H1 (cell line): ENCODE data around the gene TAS2R19. TPM values are rescaled to one million over a fixed set of nuclear protein-coding genes. Genes with fewer than 3 reads are reported as not detected.

Source experiments
- CTCF ChIA-PET: fragments of 300-600 bp; sonication (Branson Sonifier 250); formaldehyde crosslinking; loops from one replicate; lab custom pipeline; 2021; ENCODE audit not compliant: partially characterized antibody; lab: Charles Lee
- POLR2A ChIA-PET: fragments of 300-600 bp; sonication (Branson Sonifier 250); formaldehyde crosslinking; loops from one replicate; lab custom pipeline; 2021; ENCODE audit warnings: inconsistent platforms; ENCODE audit not compliant: partially characterized antibody; lab: Charles Lee
- DNase-seq, 2 experiments: peaks; one replicate each; pipeline versions ENCODE4 v3.0.0 to v3.0.0-alpha.2; 2010 to 2022; ENCODE audit warnings: low spot score in 2 of 2, low read depth in 1 of 2, mixed read lengths in 1 of 2
- FAIRE-seq: peaks from 2 replicates; lab custom pipeline; 2011; peaks lifted over from hg19 to GRCh38; lab: Jason Lieb, UNC
- H2AFZ ChIP-seq: 2 replicates; pipeline ENCODE4 v1.8.1; 2012; ENCODE audit warnings: low read length, inconsistent platforms
- H2AK5ac ChIP-seq: 2 replicates; pipeline ENCODE4 v1.6.1; 2013; ENCODE audit warnings: low read depth, low read length
- H2BK120ac ChIP-seq: replicated peaks from 2 replicates; pipeline ENCODE3; 2013; ENCODE audit warnings: low read depth, low read length, inconsistent platforms
- H2BK12ac ChIP-seq: 2 replicates; pipeline ENCODE4 v1.6.1; 2013; ENCODE audit warnings: low read depth, low read length
- H2BK15ac ChIP-seq: 2 replicates; pipeline ENCODE4 v1.6.1; 2013; ENCODE audit warnings: low read length
- H2BK20ac ChIP-seq: 2 replicates; pipeline ENCODE4 v1.6.1; 2013; ENCODE audit warnings: low read length
- H2BK5ac ChIP-seq: 2 replicates; pipeline ENCODE4 v1.6.1; 2013; ENCODE audit warnings: low read depth, low read length
- H3K14ac ChIP-seq: 2 replicates; pipeline ENCODE4 v1.6.1; 2013; ENCODE audit warnings: inconsistent platforms; ENCODE audit not compliant: insufficient read length
- H3K18ac ChIP-seq: 2 replicates; pipeline ENCODE4 v1.6.1; 2013; ENCODE audit warnings: low read length; ENCODE audit errors: extremely low read depth
- H3K23ac ChIP-seq: 2 replicates; pipeline ENCODE4 v1.6.1; 2013; ENCODE audit warnings: inconsistent platforms; ENCODE audit not compliant: insufficient read length
- H3K23me2 ChIP-seq: 2 replicates; pipeline ENCODE4 v1.6.1; 2013; ENCODE audit warnings: low read depth, low read length
- H3K27ac ChIP-seq: 2 replicates; pipeline ENCODE4 v1.6.1; 2011; ENCODE audit warnings: low read depth, low read length, inconsistent platforms
- H3K27me3 ChIP-seq, 4 experiments: replicated peaks in 1 of 4; 1 replicate in 1 of 4; 2 replicates in 3 of 4; pipeline versions ENCODE4 v1.6.1 to v1.8.1; 2011 to 2013; ENCODE audit warnings: low read length in 3 of 4, mild to moderate bottlenecking in 3 of 4, inconsistent platforms in 2 of 4, mixed read lengths in 2 of 4, moderate library complexity in 1 of 4; ENCODE audit not compliant: control insufficient read depth in 3 of 4, insufficient read depth in 3 of 4; ENCODE audit errors: extremely low read depth in 1 of 4
- H3K36me3 ChIP-seq, 4 experiments: 2 replicates each; pipeline versions ENCODE4 v1.6.1 to v1.8.1; 2011 to 2013; ENCODE audit warnings: mild to moderate bottlenecking in 4 of 4, low read length in 3 of 4, moderate library complexity in 2 of 4, control low read depth in 1 of 4, inconsistent platforms in 1 of 4; ENCODE audit not compliant: insufficient read depth in 4 of 4, control insufficient read depth in 2 of 4
- H3K4ac ChIP-seq: replicated peaks from 2 replicates; pipeline ENCODE3; 2013; ENCODE audit warnings: low read length, low read depth, mixed read lengths, inconsistent platforms; ENCODE audit not compliant: insufficient read length
- H3K4me1 ChIP-seq, 4 experiments: replicated peaks in 1 of 4; 1 replicate in 1 of 4; 2 replicates in 3 of 4; pipeline versions ENCODE4 v1.6.1 to v1.8.1; 2011 to 2013; ENCODE audit warnings: low read length in 3 of 4, inconsistent platforms in 2 of 4, mixed read lengths in 1 of 4; ENCODE audit not compliant: insufficient read depth in 4 of 4, control insufficient read depth in 3 of 4
- H3K4me2 ChIP-seq, 2 experiments: 2 replicates each; pipeline versions ENCODE4 v1.6.1 to v1.8.1; 2011 to 2013; ENCODE audit warnings: low read depth in 2 of 2, low read length in 2 of 2, control low read depth in 1 of 2, inconsistent platforms in 1 of 2, mild to moderate bottlenecking in 1 of 2; ENCODE audit not compliant: insufficient read depth in 1 of 2
- H3K4me3 ChIP-seq, 4 experiments: fragments of 200-600, 300-600 bp in 1 of 4; sonication (generic), shearing (Covaris generic), sonication (Bioruptor Twin) in 1 of 4; 2 replicates each; pipeline versions ENCODE4 v1.5.1 to v1.8.1; 2011 to 2016; ENCODE audit warnings: low read length in 4 of 4, low read depth in 3 of 4, control low read depth in 2 of 4, inconsistent platforms in 2 of 4, mild to moderate bottlenecking in 2 of 4, mixed read lengths in 1 of 4, moderate library complexity in 1 of 4; ENCODE audit not compliant: insufficient read depth in 2 of 4; ENCODE audit errors: extremely low read depth in 1 of 4
- H3K56ac ChIP-seq: replicated peaks from 2 replicates; pipeline ENCODE3; 2013; ENCODE audit warnings: low read depth, mild to moderate bottlenecking, mixed read lengths, low read length, inconsistent platforms; ENCODE audit not compliant: insufficient read length
- H3K79me1 ChIP-seq: 2 replicates; pipeline ENCODE4 v1.6.1; 2013; ENCODE audit warnings: low read depth, low read length, control low read depth
- H3K79me2 ChIP-seq, 2 experiments: 2 replicates each; pipeline versions ENCODE4 v1.6.1 to v1.8.1; 2012 to 2013; ENCODE audit warnings: low read length in 2 of 2, mild to moderate bottlenecking in 2 of 2, inconsistent platforms in 1 of 2; ENCODE audit not compliant: insufficient read depth in 2 of 2, control insufficient read depth in 1 of 2
- H3K9ac ChIP-seq, 4 experiments: replicated peaks in 1 of 4; 1 replicate in 1 of 4; 2 replicates in 3 of 4; pipeline versions ENCODE4 v1.6.1 to v1.8.1; 2011 to 2013; ENCODE audit warnings: low read depth in 3 of 4, low read length in 3 of 4, control low read depth in 2 of 4, mild to moderate bottlenecking in 2 of 4, moderate library complexity in 2 of 4, inconsistent platforms in 1 of 4; ENCODE audit errors: extremely low read depth in 1 of 4
- H3K9me3 ChIP-seq, 2 experiments: 2 replicates each; pipeline versions ENCODE4 v1.6.1 to v1.8.1; 2012 to 2013; ENCODE audit warnings: mild to moderate bottlenecking in 2 of 2, moderate library complexity in 2 of 2, control low read depth in 1 of 2, inconsistent platforms in 1 of 2, low read depth in 1 of 2, low read length in 1 of 2, mixed read lengths in 1 of 2; ENCODE audit not compliant: insufficient read depth in 2 of 2
- H4K20me1 ChIP-seq, 2 experiments: replicated peaks in 1 of 2; 2 replicates each; pipeline versions ENCODE3 to v1.8.1; 2011 to 2013; ENCODE audit warnings: inconsistent platforms in 2 of 2, low read length in 2 of 2, mild to moderate bottlenecking in 1 of 2; ENCODE audit not compliant: insufficient read depth in 2 of 2, control insufficient read depth in 1 of 2
- H4K5ac ChIP-seq: 2 replicates; pipeline ENCODE4 v1.6.1; 2013; ENCODE audit warnings: low read length, low read depth, mixed read lengths, inconsistent platforms; ENCODE audit not compliant: insufficient read length
- H4K8ac ChIP-seq: 2 replicates; pipeline ENCODE4 v1.8.0; 2013; ENCODE audit warnings: mild to moderate bottlenecking, moderate library complexity, low read length, inconsistent platforms; ENCODE audit not compliant: insufficient read depth; ENCODE audit errors: extremely low read depth
- H4K91ac ChIP-seq: replicated peaks from 2 replicates; pipeline ENCODE3; 2013; ENCODE audit warnings: low read length, mixed read lengths, inconsistent platforms; ENCODE audit not compliant: insufficient read length
- CEBPB ChIP-seq: IDR thresholded peaks from 2 replicates; pipeline ENCODE4 v1.6.1; 2012; ENCODE audit warnings: low read depth, low read length
- GTF2F1 ChIP-seq: IDR thresholded peaks from 2 replicates; pipeline ENCODE4 v1.6.1; 2012; ENCODE audit warnings: low read depth, low read length, improper control_type of control experiment, borderline replicate concordance
- RAD21 ChIP-seq, 2 experiments: IDR thresholded peaks in 1 of 2; conservative IDR thresholded peaks in 1 of 2; 2 replicates each; pipeline ENCODE4 v1.6.1; 2011; ENCODE audit warnings: low read depth in 2 of 2, low read length in 2 of 2, improper control_type of control experiment in 1 of 2, inconsistent platforms in 1 of 2, mild to moderate bottlenecking in 1 of 2, moderate library complexity in 1 of 2
- TAF7 ChIP-seq: optimal IDR thresholded peaks from 2 replicates; pipeline ENCODE3; 2011; ENCODE audit warnings: low read depth, mild to moderate bottlenecking, inconsistent platforms, low read length, moderate library complexity, borderline replicate concordance
- WGBS, 2 experiments: shearing (Covaris generic) in 1 of 2; methylation state at CpG; one replicate each; pipeline versions ENCODE4 v1.1.6 to v1.1.7; 2013 to 2015; ENCODE audit warnings: low lambda C conversion rate in 2 of 2, mixed read lengths in 2 of 2, inconsistent platforms in 1 of 2, low coverage in 1 of 2, missing lambda C conversion rate in 1 of 2; ENCODE audit not compliant: insufficient replicate concordance in 2 of 2, insufficient coverage in 1 of 2, insufficient read length in 1 of 2; ENCODE audit errors: extremely low coverage in 1 of 2, missing lambda C conversion rate in 1 of 2; 5-methylcytosine and 5-hydroxymethylcytosine counted together
- polyA plus RNA-seq, 7 experiments: library from polyadenylated mRNA; depleted of rRNA in 3 of 7; stranded (reverse) in 5 of 7; unstranded in 2 of 7; fragments of >200 nt in 5 of 7; fragments of 200-250 nt in 2 of 7; gene quantifications; 1 replicate in 5 of 7; 2 replicates in 1 of 7; 4 replicates in 1 of 7; pipeline versions ENCODE4 v1.2.1 to v1.2.3, GENCODE V29; 2011 to 2013; ENCODE audit warnings: missing spikeins in 2 of 7, mixed read lengths in 2 of 7
- total RNA-seq: library from RNA; stranded (reverse); fragmentation: NEBNext Ultra II Directional; extraction: Animal tissue kit (Norgen Biotek cat#: 25700); gene quantifications from 2 replicates; pipeline ENCODE4 v1.2.1, GENCODE V29; 2021

TAS2R19 gene
- total and polyA plus RNA-seq, 2 of the 8 experiments (the other 6 are each of a cell fraction or from before 2014, with no cell fraction given), result 0.97 to 0.99 TPM

DNA sequence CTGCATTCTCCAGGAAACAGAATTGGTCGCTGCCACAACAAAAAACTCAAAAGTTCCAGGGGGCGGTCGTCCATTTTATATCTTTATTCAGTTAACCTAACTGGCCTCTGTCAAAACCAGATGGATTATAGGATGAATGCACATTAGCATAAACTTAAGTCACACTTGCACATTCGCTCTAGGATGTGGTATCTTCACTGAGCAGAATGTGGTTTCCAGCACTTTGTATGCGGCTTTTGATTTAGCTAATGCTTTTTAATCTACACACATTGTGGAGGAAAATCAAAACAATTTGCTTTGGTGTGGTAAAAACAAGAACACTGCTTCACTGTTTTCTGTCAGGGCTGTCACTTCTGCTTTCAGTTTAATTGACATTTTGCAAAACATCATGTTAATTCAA lies 40.2 kb downstream of the TAS2R19 start:
- POLR2A ChIA-PET, result no interaction called here

More for the DNA sequence above, 40.2 kb downstream of the TAS2R19 start:
- H3K4me3 ChIP-seq, result no peak overlapping the region
- no peak overlapping the region for H3K18ac ChIP-seq
- TF ChIP-seq CEBPB, result no peak
- TF ChIP-seq TAF7, result no peak
- no peak for TF ChIP-seq GTF2F1
- no peak for TF ChIP-seq RAD21 (IDR thresholded peaks at IDR 0.05 in 1 of 2, conservative IDR thresholded peaks at IDR 0.05 in 1 of 2; ENCODE audit: low read depth in 2 of 2, low read length in 2 of 2)
- TF ChIP-seq, all 59 proteins: peak for 0
- Histone ChIP-seq H3K27ac (no peak overlapping the region), H3K27me3 (no peaks in the 10 kb centered on the region), H3K56ac (no peak overlapping the region), H3K23me2 (no peaks in the 10 kb centered on the region), H3K4ac (no peak overlapping the region), H2BK12ac (no peak overlapping the region), H3K79me2 (no peaks in the 10 kb centered on the region), H4K91ac (no peak overlapping the region), H3K36me3 (no peaks in the 10 kb centered on the region), H3K4me2 (no peak overlapping the region), H2BK120ac (no peak overlapping the region), H2BK15ac (no peak overlapping the region), H3K4me1 (no peaks in the 10 kb centered on the region), H3K9ac (no peak overlapping the region), H2BK5ac (no peak overlapping the region), H4K5ac (no peak overlapping the region), H3K79me1 (no peaks in the 10 kb centered on the region), H2AFZ (no peak overlapping the region), H3K9me3 (no peaks in the 10 kb centered on the region), H3K14ac (no peak overlapping the region), H3K23ac (no peak overlapping the region), H2BK20ac (no peak overlapping the region), H4K8ac (no peak overlapping the region), H2AK5ac (no peak overlapping the region), H4K20me1 (peaks cover 0 to 2% of the 10 kb centered on the region in 2 experiments)
- 95% methylated on average over 5 of the region's 5 CpGs; no CpG with 5 or more reads in 1 of the 2 experiments for WGBS, 2 experiments
- FAIRE-seq, result no peak
- DNase-seq, result no peak
- CTCF ChIA-PET, result interaction anchor here (0.8 kb wide), 1 partner anchor 183 kb away, joined by 4 read pairs; no protein-coding TSS in a partner anchor
